ENCODE data around the gene HMGN4.

DNA sequence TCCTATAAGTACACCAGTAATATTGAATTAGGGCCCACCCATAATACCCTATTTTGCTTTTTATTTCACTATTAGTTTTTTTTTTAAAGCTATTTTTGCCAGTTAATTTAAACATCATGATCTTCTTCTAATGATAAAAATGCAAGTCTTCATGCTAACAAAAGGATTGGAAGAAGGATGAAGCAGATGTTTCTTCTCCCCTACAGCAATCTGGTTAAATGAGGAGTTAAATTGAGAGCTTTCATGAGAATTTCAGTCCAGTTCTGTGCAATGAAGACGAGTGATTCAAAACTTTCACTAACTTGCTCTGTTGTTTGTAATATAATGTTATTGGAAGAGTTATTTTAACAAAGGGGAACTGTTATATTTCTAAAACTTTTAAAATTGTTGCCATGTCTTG, 3.4 kb downstream of the HMGN4 start:
- TF ChIP-seq EZH2 (IDR thresholded peaks at IDR 0.05; ENCODE audit: low read length, unreplicated experiment), result no peak
- TF ChIP-seq, protein P1, sequence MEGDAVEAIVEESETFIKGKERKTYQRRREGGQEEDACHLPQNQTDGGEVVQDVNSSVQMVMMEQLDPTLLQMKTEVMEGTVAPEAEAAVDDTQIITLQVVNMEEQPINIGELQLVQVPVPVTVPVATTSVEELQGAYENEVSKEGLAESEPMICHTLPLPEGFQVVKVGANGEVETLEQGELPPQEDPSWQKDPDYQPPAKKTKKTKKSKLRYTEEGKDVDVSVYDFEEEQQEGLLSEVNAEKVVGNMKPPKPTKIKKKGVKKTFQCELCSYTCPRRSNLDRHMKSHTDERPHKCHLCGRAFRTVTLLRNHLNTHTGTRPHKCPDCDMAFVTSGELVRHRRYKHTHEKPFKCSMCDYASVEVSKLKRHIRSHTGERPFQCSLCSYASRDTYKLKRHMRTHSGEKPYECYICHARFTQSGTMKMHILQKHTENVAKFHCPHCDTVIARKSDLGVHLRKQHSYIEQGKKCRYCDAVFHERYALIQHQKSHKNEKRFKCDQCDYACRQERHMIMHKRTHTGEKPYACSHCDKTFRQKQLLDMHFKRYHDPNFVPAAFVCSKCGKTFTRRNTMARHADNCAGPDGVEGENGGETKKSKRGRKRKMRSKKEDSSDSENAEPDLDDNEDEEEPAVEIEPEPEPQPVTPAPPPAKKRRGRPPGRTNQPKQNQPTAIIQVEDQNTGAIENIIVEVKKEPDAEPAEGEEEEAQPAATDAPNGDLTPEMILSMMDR (conservative IDR thresholded peaks at IDR 0.05; ENCODE audit: low read depth, low read length), result no peak
- no peak for TF ChIP-seq EZH2phosphoT487 (IDR thresholded peaks at IDR 0.05; ENCODE audit: borderline replicate concordance, low read length)
